ENCODE measurements around the gene TANC1.

The TANC1 gene

DNA sequence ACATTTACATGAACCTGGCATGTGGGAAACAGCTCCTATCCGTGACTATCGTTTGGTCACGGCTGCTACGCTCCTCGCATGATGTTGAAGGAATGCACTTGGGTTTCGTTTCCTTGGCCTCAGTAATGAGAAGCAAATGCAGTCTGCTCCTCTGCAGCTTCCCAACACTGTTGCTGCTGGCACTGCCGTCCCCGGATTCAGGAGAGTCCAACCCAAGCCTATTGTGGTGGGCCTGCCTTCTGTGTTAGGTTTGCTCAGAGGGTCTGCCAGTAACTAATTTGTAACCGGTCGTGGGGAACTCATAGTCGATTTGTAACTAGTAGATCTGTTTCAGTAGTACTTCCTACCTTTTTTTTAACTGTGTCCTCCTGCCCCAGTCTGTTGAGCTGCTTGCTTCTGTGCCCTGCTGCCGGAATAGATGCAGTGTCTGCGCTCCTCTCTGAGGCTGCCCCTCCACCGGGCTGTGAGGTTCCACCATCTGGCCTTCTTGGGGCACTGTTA is 259.7 kb downstream of the TANC1 start:
- TF ChIP-seq, protein P1, sequence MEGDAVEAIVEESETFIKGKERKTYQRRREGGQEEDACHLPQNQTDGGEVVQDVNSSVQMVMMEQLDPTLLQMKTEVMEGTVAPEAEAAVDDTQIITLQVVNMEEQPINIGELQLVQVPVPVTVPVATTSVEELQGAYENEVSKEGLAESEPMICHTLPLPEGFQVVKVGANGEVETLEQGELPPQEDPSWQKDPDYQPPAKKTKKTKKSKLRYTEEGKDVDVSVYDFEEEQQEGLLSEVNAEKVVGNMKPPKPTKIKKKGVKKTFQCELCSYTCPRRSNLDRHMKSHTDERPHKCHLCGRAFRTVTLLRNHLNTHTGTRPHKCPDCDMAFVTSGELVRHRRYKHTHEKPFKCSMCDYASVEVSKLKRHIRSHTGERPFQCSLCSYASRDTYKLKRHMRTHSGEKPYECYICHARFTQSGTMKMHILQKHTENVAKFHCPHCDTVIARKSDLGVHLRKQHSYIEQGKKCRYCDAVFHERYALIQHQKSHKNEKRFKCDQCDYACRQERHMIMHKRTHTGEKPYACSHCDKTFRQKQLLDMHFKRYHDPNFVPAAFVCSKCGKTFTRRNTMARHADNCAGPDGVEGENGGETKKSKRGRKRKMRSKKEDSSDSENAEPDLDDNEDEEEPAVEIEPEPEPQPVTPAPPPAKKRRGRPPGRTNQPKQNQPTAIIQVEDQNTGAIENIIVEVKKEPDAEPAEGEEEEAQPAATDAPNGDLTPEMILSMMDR (IDR thresholded peaks at IDR 0.05) = no peak
- H3K4me1 ChIP-seq = peaks cover 0 to 8% (median 0%) of the 10 kb centered on the region in 4 donors
- DNase-seq = no peak
- intact Hi-C loops (cut with DNase I; ENCODE audit: low total_unique reads) = no loop called here
- peaks cover 19 to 76% (median 61%) of the 10 kb centered on the region in 3 donors for H3K36me3 ChIP-seq
- no peak overlapping the region for H3K27ac ChIP-seq
- H3K9me3 ChIP-seq = no peaks in the 10 kb centered on the region
- H3K4me3 ChIP-seq = no peak overlapping the region
- H3K27me3 ChIP-seq = no peaks in the 10 kb centered on the region

DNA sequence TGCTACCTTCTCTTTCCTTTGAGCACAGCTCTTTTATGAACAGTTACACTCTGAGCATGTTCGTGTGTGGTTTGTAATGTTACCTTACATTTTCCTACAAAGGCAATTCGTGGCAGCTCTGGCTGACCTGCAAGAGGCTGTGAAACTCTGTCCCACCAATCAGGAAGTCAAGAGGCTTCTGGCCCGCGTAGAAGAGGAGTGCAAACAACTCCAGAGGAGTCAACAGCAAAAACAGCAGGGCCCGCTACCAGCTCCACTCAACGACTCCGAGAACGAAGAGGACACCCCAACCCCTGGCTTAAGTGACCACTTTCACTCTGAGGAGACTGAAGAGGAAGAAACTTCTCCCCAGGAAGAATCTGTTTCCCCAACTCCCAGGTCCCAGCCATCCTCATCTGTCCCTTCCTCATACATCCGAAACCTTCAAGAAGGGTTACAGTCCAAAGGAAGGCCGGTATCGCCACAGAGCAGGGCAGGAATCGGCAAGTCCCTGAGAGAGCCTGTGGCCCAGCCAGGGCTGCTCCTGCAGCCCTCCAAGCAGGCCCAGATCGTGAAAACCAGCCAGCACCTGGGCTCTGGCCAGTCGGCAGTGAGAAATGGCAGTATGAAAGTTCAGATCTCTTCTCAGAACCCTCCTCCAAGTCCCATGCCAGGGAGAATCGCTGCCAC is 261.2 kb downstream of the TANC1 start:
- Histone ChIP-seq H3K27me3 (no peaks in the 10 kb centered on the region), H3K4me1 (peaks cover 0 to 11% (median 0%) of the 10 kb centered on the region in 4 donors), H3K36me3 (peaks cover 16 to 76% (median 53%) of the 10 kb centered on the region in 3 donors), H3K4me3 (no peak overlapping the region), H3K9me3 (no peaks in the 10 kb centered on the region), H3K27ac (no peak overlapping the region)
- intact Hi-C loops (cut with DNase I; ENCODE audit: low total_unique reads) = no loop called here
- no peak for DNase-seq
- TF ChIP-seq, protein P1 (IDR thresholded peaks at IDR 0.05) = no peak

DNA sequence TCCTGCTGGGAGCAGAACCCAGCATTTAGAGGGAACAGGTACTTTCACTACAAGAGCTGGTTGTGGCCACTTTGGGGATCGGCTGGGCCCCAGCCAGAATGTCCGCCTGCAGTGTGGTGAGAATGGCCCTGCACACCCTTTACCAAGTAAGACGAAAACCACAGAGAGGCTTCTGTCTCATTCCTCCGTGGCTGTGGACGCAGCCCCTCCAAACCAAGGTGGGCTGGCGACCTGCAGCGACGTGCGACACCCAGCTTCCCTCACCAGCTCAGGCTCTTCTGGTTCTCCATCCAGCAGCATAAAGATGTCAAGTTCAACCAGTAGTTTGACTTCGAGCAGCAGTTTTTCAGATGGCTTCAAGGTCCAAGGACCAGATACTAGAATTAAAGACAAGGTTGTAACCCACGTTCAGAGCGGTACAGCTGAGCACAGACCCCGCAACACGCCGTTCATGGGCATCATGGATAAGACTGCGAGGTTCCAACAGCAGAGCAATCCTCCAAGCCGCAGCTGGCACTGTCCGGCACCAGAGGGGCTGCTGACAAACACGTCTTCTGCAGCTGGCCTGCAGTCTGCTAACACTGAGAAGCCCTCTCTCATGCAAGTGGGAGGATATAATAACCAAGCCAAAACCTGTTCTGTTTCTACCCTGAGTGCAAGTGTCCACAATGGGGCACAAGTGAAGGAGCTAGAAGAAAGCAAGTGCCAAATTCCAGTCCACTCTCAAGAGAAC is 261.9 kb downstream of the TANC1 start:
- DNase-seq = no peak

DNA sequence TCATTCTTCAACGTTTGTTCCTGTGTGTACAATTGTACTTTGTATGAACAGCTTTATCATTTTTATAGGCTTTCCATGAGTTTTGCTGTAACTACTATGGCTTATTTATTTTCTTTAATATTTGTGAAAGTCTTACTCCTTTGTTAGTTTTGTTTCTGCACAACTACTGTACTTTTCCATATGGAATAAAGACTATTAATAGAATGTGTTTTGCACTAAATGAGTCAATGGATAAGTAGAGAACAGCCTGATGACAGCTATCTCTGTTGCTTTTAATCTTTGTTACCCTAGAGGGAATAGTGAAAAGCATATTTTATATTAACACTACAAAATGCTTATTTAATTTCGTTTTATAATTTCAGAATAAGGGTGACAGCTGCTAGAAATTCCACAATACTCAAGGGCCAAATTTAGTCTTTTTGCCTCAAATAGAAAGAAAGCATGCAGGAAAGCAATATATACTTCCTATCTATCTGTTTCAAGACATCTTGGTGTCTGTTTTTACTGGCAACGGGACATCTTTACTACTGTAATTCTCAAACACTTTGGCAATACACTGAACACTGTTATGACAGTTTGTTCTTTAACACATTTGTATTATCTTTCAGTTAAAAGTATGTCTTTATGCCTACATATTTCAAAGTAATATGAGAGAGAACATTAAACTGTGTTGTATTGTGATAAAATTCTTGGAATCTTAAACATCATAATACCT is 264.2 kb downstream of the TANC1 start:
- Histone ChIP-seq H3K4me1 (peaks cover 0 to 11% (median 0%) of the 10 kb centered on the region in 4 donors), H3K4me3 (no peak overlapping the region), H3K9me3 (no peaks in the 10 kb centered on the region), H3K36me3 (peaks cover 38 to 84% (median 68%) of the 10 kb centered on the region in 3 donors), H3K27me3 (no peaks in the 10 kb centered on the region), H3K27ac (no peak overlapping the region)
- DNase-seq = no peak
- intact Hi-C loops (cut with DNase I; ENCODE audit: low total_unique reads) = no loop called here
- TF ChIP-seq, protein P1 (IDR thresholded peaks at IDR 0.05) = no peak

More for the DNA sequence above, 261.9 kb downstream of the TANC1 start:
- intact Hi-C loops (cut with DNase I; ENCODE audit: low total_unique reads) = no loop called here
- Histone ChIP-seq H3K4me3 (no peak overlapping the region), H3K27ac (no peak overlapping the region), H3K36me3 (peaks cover 23 to 76% (median 55%) of the 10 kb centered on the region in 3 donors), H3K9me3 (no peaks in the 10 kb centered on the region), H3K4me1 (peaks cover 0 to 11% (median 0%) of the 10 kb centered on the region in 4 donors), H3K27me3 (no peaks in the 10 kb centered on the region)
- TF ChIP-seq, protein P1 (IDR thresholded peaks at IDR 0.05) = no peak

DNA sequence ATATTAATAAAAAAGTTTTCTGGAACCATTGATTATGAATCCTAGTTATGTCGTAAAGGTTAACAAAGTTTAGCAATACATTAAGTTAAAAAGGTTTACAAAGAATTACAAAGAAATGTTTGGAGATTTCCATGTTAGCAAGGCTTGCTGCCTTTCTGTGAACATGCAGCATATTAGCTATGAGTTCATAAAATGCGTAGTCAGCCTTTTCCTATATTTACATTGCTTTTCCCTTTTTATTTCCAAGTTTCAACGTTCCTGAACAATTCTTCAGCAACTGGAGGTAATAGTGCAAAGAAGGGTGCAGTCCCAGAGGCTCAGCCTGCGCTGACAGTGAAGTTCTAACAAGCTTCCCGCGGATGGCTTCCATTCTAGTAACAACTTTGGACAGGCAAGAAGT is 266.4 kb downstream of the TANC1 start:
- peaks cover 0 to 11% (median 0%) of the 10 kb centered on the region in 4 donors for H3K4me1 ChIP-seq
- intact Hi-C loops (cut with DNase I; ENCODE audit: low total_unique reads) = no loop called here
- DNase-seq = no peak
- TF ChIP-seq, protein P1 (IDR thresholded peaks at IDR 0.05) = no peak
- H3K36me3 ChIP-seq = peaks cover 47 to 84% (median 59%) of the 10 kb centered on the region in 3 donors
- H3K27ac ChIP-seq = no peak overlapping the region
- H3K4me3 ChIP-seq = no peak overlapping the region
- no peaks in the 10 kb centered on the region for H3K9me3 ChIP-seq
- no peaks in the 10 kb centered on the region for H3K27me3 ChIP-seq

Measured in tibial artery (tissue), 4 donors.